ENCODE data around the gene IL17REL.

GRCh38 chr22:49966041-49966773 lies 46.4 kb downstream of the IL17REL start:
- TF ChIP-seq CTCF (conservative IDR thresholded peaks at IDR 0.05 in 1 of 2, IDR thresholded peaks at IDR 0.05 in 1 of 2; ENCODE audit: extremely low read depth in 1 of 2, insufficient read depth in 1 of 2, low read depth in 1 of 2, low read length in 2 of 2) (no peak), EZH2 (IDR thresholded peaks at IDR 0.05; ENCODE audit: borderline replicate concordance, low read length) (no peak)
